ENCODE results near the gene MCTP1.
"Not testable (repeated sequence)": the region's sequence is repeated elsewhere in the genome, so short reads cannot be mapped to it uniquely, and the experiment has no call there.

The MCTP1 gene

GRCh38 chr5:94855543-94855942 is 429.4 kb downstream of the MCTP1 start:
- no peak for DNase-seq

DNA sequence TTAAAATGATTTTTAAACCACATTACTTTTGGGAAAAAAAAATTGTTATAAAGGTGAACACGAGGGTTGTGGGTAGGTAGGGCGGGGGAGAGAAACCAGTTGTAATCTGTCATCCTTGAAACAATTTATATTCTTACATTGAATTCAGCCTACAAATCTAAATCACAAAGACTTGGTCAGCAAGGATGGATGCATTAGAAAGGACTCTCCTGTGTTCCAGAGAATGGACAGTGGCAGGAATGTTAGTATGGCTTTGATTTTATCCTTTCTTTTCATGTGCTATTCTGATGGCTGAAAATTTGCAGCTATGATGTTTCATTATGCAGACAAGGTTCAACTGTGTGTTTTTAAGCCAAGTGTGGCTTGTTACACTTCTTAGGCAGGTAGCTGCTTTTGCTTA is 431.8 kb downstream of the MCTP1 start:
- DNase-seq: no peak

GRCh38 chr5:94850960-94851359 is 433.9 kb downstream of the MCTP1 start:
- no peak for DNase-seq

- DNase-seq: peak; percentile 70
Observed at GRCh38 chr5:94849821-94850736, 434.8 kb downstream of the MCTP1 start.

DNA sequence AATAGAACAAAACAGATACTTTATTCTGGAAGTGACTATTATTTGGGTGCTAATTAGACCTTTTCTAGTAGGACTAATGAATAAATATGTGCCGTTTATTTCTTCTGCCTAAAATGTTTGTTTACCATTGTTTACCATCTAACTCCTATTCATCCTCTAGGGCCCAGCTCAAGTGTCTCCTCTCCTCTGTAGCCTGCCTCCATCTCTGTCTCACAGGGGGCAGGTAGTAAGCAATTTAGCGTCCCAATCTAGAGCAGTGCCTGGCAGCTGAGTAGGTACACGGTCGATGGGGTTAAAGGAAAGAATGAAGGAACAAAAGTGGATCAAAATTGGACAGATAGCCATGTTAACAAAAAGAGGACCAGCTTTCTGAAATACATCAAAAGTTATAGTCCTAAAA is 435.6 kb downstream of the MCTP1 start:
- no peak for DNase-seq

DNA sequence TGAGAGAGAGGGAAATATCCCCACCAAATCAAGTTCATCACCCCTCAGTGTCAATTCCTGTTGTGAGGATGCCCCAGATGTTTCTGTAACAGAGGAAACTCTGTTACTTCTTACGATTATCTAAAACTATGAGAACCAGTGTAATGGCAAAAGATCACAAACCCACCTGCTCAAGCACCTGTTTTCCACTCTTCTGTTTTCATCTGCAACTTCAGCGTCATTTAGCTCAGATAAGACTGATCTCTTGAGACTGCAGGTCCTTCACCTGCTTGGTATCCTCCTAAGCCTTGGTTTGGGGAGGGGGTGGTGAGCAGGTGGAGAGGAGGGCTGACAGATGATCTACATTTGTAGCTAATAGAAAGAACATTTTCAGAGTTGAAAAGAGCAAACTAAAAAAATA is 437.2 kb downstream of the MCTP1 start:
- no peak for DNase-seq

GRCh38 chr5:94847019-94847418 is 437.9 kb downstream of the MCTP1 start:
- DNase-seq: no peak

- DNase-seq: not testable (repeated sequence)
Observed at GRCh38 chr5:94845696-94846095, 439.2 kb downstream of the MCTP1 start.

DNA sequence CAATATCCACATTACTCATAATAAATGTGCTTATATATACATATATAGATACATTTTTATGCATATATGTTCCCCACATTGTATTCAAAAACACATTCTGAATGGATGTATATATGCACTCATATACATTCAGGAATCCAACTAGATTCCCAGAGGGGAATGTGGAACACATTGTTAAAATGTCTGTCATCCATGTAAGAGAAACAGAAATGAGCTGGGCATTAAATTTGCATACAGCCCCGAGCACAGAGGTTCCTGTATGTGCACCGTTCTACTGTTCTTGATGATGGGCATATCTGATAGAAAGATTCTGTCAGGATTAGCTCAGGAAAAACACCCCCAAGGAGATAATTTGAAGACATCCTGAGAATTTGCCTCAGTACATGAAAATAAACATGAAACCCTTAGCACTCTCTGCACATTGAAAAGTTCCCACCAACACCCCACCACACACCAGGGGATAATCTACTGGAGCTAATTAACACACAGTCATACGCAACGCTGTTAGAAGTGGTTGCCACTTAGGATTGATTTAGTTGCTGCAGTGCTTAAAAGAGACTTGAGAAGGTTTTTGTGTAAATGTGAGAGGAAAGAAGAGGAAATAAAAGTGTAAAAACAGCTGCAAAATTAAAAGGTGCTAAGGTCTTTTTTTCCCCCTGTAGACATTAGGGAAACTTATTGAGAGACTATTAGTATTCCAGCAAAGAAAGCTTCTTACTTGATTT is 443.1 kb downstream of the MCTP1 start:
- peak; percentile 3 for DNase-seq

DNA sequence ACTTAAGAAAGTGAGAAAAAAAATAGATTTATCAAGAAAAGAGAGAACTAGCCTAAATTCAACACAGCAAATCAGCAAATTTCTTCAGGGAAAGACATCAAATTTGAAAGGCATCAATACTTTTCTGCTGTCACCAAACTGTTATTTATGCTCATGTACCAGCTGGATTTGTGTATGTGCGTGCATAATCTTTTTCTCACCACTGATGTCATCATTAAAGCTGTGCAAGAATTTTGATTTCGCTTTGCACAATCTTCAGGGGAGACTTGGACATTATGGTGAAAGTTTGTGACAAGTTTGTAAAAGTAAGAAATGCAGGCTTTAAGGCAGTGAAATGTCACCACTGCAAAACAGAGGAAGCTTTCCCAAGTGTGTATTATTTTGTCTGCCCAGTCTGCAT is 451.0 kb downstream of the MCTP1 start:
- no peak for DNase-seq

GRCh38 chr5:94832685-94833084 is 452.2 kb downstream of the MCTP1 start:
- no peak for DNase-seq

DNA sequence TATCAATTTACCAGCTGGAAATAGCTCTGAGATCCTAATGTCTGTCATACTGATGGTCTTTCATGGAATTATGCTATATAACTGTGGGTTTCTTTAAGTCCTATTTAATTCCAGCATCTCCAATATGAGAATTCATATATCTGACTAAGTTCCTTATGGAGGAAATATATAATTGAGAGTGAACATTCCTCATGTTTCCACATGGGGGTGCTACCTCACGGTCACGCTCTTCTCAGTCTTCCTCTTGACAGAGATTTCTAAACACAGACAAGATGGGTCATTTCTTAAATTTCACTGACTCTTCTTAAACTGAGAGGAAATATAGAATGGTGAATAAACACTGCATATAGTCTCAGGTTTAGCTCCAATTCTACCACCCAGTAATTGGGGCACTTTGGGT is 454.4 kb downstream of the MCTP1 start:
- no peak for DNase-seq

GRCh38 chr5:94828222-94828621 is 456.7 kb downstream of the MCTP1 start:
- DNase-seq: not testable (repeated sequence)

DNA sequence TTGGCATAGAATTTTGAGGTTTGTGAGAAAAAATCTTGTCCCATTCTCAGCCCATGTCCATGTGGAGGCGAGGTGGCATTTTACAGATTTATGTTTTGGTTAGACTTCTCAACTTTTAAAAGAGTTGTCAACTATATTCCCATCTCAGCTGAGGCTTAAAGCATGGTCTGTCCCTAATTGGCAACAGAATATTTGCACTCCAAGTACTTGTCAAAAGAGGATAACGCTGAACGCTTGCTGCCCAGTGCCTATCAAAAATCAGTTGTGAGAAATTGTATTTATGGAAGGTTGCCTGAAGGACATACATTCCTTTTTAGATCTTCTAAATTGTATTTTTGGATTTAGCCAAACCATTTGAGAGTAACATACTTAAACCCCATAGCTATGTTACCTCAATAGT is 464.4 kb downstream of the MCTP1 start:
- no peak for DNase-seq

DNA sequence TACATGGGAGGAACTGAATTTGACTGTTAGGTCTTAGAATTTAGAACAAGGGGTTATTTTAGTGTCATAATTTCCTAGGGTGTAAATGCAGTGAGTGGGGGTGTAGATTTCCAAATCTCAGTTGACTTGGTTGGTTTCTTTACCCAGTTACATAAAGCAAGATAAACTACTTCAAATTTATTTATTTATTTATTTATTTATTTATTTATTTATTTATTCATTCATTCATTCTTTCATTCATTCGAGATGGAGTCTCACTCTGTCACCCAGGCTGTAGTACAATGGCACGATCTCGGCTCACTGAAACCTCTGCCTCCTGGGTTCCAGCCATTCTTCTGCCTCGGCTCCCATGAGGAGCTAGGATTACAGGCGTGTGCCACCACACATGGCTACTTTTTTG is 466.0 kb downstream of the MCTP1 start:
- no peak for DNase-seq

GRCh38 chr5:94815313-94816039 is 469.4 kb downstream of the MCTP1 start:
- no peak for DNase-seq

DNA sequence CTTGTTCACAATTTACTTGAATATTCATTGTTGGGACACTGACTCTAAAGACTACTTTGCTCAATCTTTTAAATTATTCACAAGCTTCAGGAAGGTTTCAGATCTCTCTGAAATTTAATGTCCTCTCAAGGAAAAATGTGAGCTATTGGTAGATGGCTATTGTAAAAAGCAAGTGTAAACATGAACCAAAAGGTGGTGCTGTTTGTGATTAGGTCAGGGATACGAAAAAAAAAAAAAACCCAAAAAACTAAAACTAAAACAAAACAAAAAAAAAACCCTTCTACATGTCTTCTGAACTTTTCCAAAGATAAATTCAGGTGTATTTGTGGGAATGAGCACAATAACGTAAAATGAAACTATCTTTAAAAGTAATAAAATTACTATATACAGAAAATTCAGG is 472.7 kb downstream of the MCTP1 start:
- DNase-seq: no peak

DNA sequence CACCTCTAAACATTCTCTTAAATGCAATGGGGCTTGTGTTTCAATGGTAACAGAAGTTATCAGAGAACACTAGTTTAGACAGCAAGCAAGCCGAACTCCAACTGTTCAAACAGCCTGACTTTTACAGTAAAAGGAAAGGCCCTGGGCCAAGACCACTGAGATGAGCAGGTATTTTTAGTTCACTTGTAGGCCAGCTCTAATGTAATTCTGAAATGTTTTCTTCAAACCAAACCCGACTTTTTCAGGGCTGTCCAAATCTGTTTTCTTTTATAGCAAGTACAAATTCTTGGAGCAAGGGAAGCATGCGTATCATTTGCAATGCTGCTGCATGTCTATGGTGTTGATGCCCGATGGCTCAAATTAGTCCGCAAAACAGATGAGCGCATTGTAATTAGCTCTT is 473.6 kb downstream of the MCTP1 start:
- DNase-seq: no peak

DNA sequence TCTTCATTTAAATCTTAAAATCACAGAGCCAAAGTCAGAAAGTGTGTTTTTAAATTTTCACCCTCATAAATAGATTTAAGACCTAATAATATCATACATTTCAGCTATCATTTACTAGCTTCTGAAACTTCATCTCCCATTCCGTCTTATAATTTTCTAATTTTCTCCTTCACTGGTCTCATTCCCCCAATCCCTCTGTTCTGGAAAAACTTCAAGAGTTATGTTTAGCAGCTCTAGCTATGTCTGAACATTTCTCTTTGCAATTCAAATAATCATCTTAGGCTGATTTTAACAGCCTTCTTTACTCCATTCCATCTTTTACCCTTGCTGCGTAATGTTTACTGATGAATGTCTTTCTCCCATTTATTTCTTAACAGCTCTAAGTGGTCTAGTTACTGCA is 474.0 kb downstream of the MCTP1 start:
- no peak for DNase-seq

GRCh38 chr5:94810281-94810680 is 474.6 kb downstream of the MCTP1 start:
- no peak for DNase-seq

DNA sequence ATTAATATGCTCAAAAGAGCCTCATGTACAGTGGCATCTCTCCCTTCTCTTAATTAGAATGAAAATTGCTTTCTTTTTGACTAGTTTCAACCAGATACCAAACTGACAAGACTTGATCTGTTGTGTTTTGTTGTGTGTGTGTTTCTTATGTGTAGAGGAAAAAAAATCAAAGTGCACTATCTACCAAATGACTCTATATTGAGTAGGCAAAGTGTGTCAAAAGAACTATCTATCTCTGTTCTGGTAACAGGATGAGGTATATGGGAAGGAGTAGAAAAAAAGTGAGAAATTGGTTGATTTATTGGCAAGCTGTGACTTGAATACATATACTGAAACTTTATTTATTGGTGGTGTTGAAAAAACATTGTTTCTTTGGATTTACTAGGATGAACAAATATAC is 476.4 kb downstream of the MCTP1 start:
- no peak for DNase-seq

DNA sequence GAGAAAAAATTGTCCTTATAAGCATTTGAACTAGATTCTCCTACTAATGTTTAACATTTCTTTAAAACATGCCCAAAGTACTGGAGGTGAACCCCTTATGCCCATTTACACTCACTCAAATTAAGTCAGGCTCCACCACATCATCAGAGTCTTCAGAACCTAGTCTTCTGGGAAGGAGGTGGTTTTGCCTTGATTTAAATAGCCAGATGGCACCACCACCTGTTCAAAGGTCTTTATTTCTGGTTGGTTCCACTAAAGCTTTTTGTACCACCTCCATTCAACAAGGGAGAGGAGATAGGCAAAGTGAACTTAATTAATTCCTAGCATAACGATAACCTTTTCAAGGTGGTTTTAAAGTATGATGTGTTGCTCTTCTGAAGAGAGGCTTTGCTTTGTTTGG is 476.9 kb downstream of the MCTP1 start:
- DNase-seq: peak; percentile 55

GRCh38 chr5:94802450-94802849 is 482.4 kb downstream of the MCTP1 start:
- DNase-seq: no peak

GRCh38 chr5:94796586-94796985 is 488.3 kb downstream of the MCTP1 start:
- peak; percentile 77 for DNase-seq

Measured in NCI-H82 (cell line).